T-cell (primary cell): ENCODE measurements around the gene FLNB. TPM values are rescaled to one million over a fixed set of nuclear protein-coding genes. Genes with fewer than 3 reads are reported as not detected.
"Not testable (repeated sequence)": the region's sequence is repeated elsewhere in the genome, so short reads cannot be mapped to it uniquely, and the experiment has no call there.

ENCODE experiments used
- ATAC-seq, 4 experiments: fragments of 200-7000 bp in 3 of 4; fragments of 150-1000 bp in 1 of 4; cut with Tn5 transposase; replicated peaks in 1 of 4; 1 replicate in 3 of 4; 2 replicates in 1 of 4; pipeline ENCODE4 v1.10.0; 2021; ENCODE audit warnings: moderate library complexity in 3 of 4, mild to moderate bottlenecking in 2 of 4, moderate number of reproducible peaks in 1 of 4
- CTCF ChIA-PET, 2 donors: fragments of 300-600 bp; sonication (Branson Sonifier 250); formaldehyde crosslinking; loops; one replicate each; lab custom pipeline; 2022; ENCODE audit warnings: antibody characterized with exemption in 2 of 2; lab: Charles Lee
- POLR2A ChIA-PET, 2 donors: fragments of 300-600 bp; sonication (Branson Sonifier 250); formaldehyde crosslinking; loops; one replicate each; lab custom pipeline; 2022; ENCODE audit warnings: antibody characterized with exemption in 2 of 2; lab: Charles Lee
- DNase-seq, 35 experiments: peaks; one replicate each; pipeline versions ENCODE4 v3.0.0 to v3.0.0-alpha.2; 2013 to 2023
- H3K27ac ChIP-seq: one replicate; pipeline ENCODE4 v1.5.1; 2013; ENCODE audit warnings: low read length
- H3K27me3 ChIP-seq, 2 experiments: replicated peaks in 1 of 2; 1 replicate in 1 of 2; 2 replicates in 1 of 2; pipeline versions ENCODE4 v1.6.1 to v1.7.0; 2013; ENCODE audit warnings: low read length in 1 of 2, mixed read lengths in 1 of 2; ENCODE audit not compliant: control insufficient read depth in 2 of 2, insufficient read depth in 2 of 2; ENCODE audit errors: extremely low read depth in 1 of 2
- H3K36me3 ChIP-seq, 2 donors: 1 replicate in 1 of 2; 2 replicates in 1 of 2; pipeline versions ENCODE4 v1.6.1 to v1.7.0; 2013; ENCODE audit warnings: low read length in 1 of 2; ENCODE audit not compliant: control insufficient read depth in 2 of 2, insufficient read depth in 1 of 2; ENCODE audit errors: extremely low read depth in 1 of 2
- H3K4me1 ChIP-seq, 2 experiments: 1 replicate in 1 of 2; 2 replicates in 1 of 2; pipeline versions ENCODE4 v1.6.1 to v1.7.0; 2013; ENCODE audit warnings: low read length in 2 of 2, mixed read lengths in 1 of 2; ENCODE audit not compliant: insufficient read depth in 2 of 2, control insufficient read depth in 1 of 2; ENCODE audit errors: extremely low read depth in 1 of 2
- H3K4me3 ChIP-seq, 2 donors: 1 replicate in 1 of 2; 2 replicates in 1 of 2; pipeline versions ENCODE4 v1.5.1 to v1.7.0; 2013; ENCODE audit warnings: mild to moderate bottlenecking in 2 of 2, low read length in 1 of 2, moderate library complexity in 1 of 2; ENCODE audit not compliant: control insufficient read depth in 1 of 2; ENCODE audit errors: extremely low read depth in 1 of 2
- H3K9me3 ChIP-seq: 2 replicates; pipeline ENCODE4 v1.7.0; 2013
- H3K27ac Mint-ChIP-seq, 2 donors: one replicate each; pipeline ENCODE4 v1.8.0; 2020 to 2021; ENCODE audit warnings: mild to moderate bottlenecking in 2 of 2, mixed read lengths in 2 of 2
- H3K27me3 Mint-ChIP-seq, 2 donors: one replicate each; pipeline ENCODE4 v1.8.0; 2021 to 2022; ENCODE audit warnings: mixed read lengths in 2 of 2
- H3K36me3 Mint-ChIP-seq: one replicate; pipeline ENCODE4 v1.8.0; 2021; ENCODE audit warnings: mixed read lengths
- H3K4me1 Mint-ChIP-seq, 3 donors: one replicate each; pipeline ENCODE4 v1.8.0; 2020 to 2022; ENCODE audit warnings: mixed read lengths in 3 of 3, mild to moderate bottlenecking in 1 of 3
- H3K4me3 Mint-ChIP-seq, 3 donors: one replicate each; pipeline ENCODE4 v1.8.0; 2020 to 2022; ENCODE audit warnings: mild to moderate bottlenecking in 3 of 3, mixed read lengths in 3 of 3, moderate library complexity in 3 of 3
- H3K9me3 Mint-ChIP-seq, 3 donors: one replicate each; pipeline ENCODE4 v1.8.0; 2020 to 2022; ENCODE audit warnings: mixed read lengths in 3 of 3
- WGBS: methylation state at CpG from one replicate; pipeline ENCODE4 v1.1.5; 2013; ENCODE audit warnings: missing lambda C conversion rate; ENCODE audit not compliant: insufficient coverage; 5-methylcytosine and 5-hydroxymethylcytosine counted together
- total RNA-seq, 35 experiments: library from RNA in 6 of 35; stranded (reverse) in 6 of 35; fragments of 120-200 nt in 1 of 35; gene quantifications; one replicate each; pipeline versions ENCODE4 v1.2.1 to v1.2.4 and lab custom pipeline; 2013 to 2026

The FLNB gene
- total RNA-seq, 5 donors from 2014 or later (not counting 1 experiment from before 2014, with no cell fraction given) = 37.0 to 79.7 (median 39.4) TPM

DNA sequence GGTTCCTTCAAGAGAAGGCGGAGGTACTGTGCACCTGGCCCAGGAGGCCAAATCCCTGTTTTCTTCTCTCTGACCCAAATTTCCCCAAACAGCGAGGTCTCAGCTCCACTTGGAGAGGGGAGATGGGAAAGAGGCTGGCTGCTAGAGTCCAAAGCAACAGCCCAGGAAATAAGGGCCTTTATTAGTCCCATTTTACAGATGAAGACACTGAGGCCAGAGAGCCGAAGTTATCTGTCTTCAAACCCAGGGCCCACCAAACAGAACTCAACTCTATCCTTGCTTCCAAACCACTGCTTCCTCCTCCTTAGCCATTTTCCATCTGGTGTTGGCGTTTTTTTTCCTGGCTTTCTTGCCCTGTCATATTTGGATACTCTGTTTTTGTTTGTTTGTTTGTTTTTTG, 22.0 kb upstream of the FLNB start:
- no peak overlapping the region for H3K4me3 Mint-ChIP-seq

DNA sequence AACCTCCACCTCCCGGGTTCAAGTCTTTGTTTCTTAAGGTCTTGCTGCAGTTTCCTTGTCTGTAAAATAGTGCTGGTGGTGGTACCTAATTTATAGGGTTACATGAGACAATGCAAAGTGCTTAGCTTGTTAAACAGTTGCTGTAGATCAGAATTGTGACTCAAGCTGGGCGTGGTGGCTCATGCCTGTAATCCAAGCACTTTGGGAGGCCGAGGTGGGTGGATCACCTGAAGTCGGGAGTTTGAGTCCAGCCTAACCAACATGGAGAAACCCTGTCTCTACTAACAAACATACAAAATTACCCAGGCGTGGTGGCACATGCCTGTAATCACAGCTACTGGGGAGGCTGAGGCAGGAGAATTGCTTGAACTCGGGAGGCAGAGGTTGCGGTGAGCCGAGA, 19.0 kb upstream of the FLNB start:
- CTCF ChIA-PET, DNase-seq, H3K27me3 Mint-ChIP-seq, H3K27ac Mint-ChIP-seq, H3K27ac ChIP-seq, H3K36me3 Mint-ChIP-seq, POLR2A ChIA-PET, H3K9me3 ChIP-seq, H3K4me3 Mint-ChIP-seq, H3K4me1 Mint-ChIP-seq, H3K36me3 ChIP-seq, H3K4me3 ChIP-seq, H3K4me1 ChIP-seq, ATAC-seq, H3K9me3 Mint-ChIP-seq, H3K27me3 ChIP-seq: not testable (repeated sequence)
- 95% methylated on average over 5 of the region's 8 CpGs for WGBS

More for the DNA sequence above, 22.0 kb upstream of the FLNB start:
- Mint-ChIP-seq H3K27me3 (no peaks in the 10 kb centered on the region), H3K4me1 (peaks cover 17 to 21% (median 21%) of the 10 kb centered on the region in 3 donors), H3K36me3 (no peaks in the 10 kb centered on the region), H3K27ac (no peak overlapping the region), H3K9me3 (no peaks in the 10 kb centered on the region)
- no peak for DNase-seq
- POLR2A ChIA-PET = no interaction called here
- 80% methylated on average over 1 of the region's 4 CpGs for WGBS
- no peak overlapping the region for H3K4me3 ChIP-seq
- H3K27me3 ChIP-seq = no peaks in the 10 kb centered on the region
- peaks cover 7 to 16% of the 10 kb centered on the region in 2 experiments for H3K4me1 ChIP-seq
- no peak overlapping the region for H3K27ac ChIP-seq
- no peaks in the 10 kb centered on the region for H3K36me3 ChIP-seq
- no peaks in the 10 kb centered on the region for H3K9me3 ChIP-seq
- CTCF ChIA-PET = no interaction called here
- no peak for ATAC-seq

DNA sequence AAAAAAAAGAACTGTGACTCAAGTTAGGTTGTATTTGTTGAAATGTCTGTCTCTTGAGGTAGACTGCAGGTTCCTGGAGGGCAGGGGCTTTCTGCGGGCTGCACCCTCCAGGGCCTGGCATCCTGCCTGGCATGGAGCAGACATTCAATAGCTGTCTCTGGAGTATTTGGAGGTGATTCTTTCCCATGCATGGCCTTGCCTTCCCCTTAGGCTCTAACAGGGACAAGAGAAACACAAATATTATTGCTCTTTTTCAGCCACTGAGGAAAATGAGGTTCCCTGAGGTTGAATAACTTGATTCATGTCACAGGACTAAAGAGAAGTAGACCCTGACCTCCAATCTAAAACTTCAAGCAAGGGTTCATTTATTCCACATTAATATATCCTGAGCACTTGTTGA, 18.6 kb upstream of the FLNB start:
- H3K27me3 ChIP-seq = no peaks in the 10 kb centered on the region
- H3K27me3 Mint-ChIP-seq = no peaks in the 10 kb centered on the region
- CTCF ChIA-PET = no interaction called here
- no peaks in the 10 kb centered on the region for H3K36me3 ChIP-seq
- 100% methylated on average over 1 of the region's 1 CpG for WGBS
- H3K4me3 ChIP-seq = no peak overlapping the region
- DNase-seq = no peak
- ATAC-seq = no peak
- H3K9me3 Mint-ChIP-seq = no peaks in the 10 kb centered on the region
- POLR2A ChIA-PET = no interaction called here
- no peaks in the 10 kb centered on the region for H3K36me3 Mint-ChIP-seq
- no peak overlapping the region for H3K27ac Mint-ChIP-seq
- no peaks in the 10 kb centered on the region for H3K4me1 Mint-ChIP-seq
- H3K4me3 Mint-ChIP-seq = no peak overlapping the region
- H3K27ac ChIP-seq = no peak overlapping the region
- no peaks in the 10 kb centered on the region for H3K9me3 ChIP-seq
- no peaks in the 10 kb centered on the region for H3K4me1 ChIP-seq

DNA sequence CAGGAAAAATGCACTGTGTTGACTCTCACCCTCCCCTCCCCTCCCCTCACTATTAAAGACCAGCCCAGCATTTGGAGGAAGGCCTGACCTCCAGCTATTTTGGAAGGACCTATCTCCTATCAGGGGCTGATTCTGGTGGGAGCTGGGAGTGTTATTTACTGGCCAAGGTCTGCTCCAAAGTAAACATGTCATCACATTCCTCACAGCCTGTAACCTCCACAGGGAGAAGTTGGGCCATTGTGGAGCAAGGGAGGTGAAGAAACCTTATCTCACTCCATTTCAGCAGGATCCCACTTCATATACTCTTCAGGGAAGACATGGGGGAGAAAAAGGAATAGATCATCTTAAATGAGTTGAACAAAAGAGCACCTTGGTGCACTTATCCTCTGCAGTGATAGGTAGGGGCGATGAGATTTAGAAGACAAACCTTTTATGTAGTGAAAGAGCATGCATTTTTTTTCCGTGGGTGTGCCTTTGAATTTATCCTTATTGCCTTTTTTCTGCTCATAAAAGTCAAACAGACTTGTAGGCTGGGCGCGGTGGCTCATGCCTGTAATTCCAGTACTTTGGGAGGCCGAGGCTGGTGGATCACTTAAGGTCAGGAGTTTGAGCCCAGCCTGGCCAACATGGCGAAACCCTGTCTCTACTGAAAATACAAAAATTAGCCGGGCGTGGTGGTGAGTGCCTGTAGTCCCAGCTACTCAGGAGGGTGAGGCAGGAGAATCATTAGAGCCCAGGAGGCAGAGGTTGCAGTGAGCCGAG, 15.6 kb upstream of the FLNB start:
- no peak overlapping the region for H3K4me3 Mint-ChIP-seq
- DNase-seq (no peak), ATAC-seq (no peak)
- no peak overlapping the region for H3K4me3 ChIP-seq
- H3K27ac Mint-ChIP-seq = no peak overlapping the region
- no peaks in the 10 kb centered on the region for H3K4me1 ChIP-seq
- H3K27me3 ChIP-seq = no peaks in the 10 kb centered on the region
- H3K9me3 Mint-ChIP-seq = no peaks in the 10 kb centered on the region
- no peaks in the 10 kb centered on the region for H3K4me1 Mint-ChIP-seq
- no peaks in the 10 kb centered on the region for H3K36me3 Mint-ChIP-seq
- WGBS = 85% methylated on average over 4 of the region's 9 CpGs
- no peak overlapping the region for H3K27ac ChIP-seq
- POLR2A ChIA-PET = no interaction called here
- no peaks in the 10 kb centered on the region for H3K27me3 Mint-ChIP-seq
- no peaks in the 10 kb centered on the region for H3K36me3 ChIP-seq
- CTCF ChIA-PET = no interaction called here
- H3K9me3 ChIP-seq = no peaks in the 10 kb centered on the region

DNA sequence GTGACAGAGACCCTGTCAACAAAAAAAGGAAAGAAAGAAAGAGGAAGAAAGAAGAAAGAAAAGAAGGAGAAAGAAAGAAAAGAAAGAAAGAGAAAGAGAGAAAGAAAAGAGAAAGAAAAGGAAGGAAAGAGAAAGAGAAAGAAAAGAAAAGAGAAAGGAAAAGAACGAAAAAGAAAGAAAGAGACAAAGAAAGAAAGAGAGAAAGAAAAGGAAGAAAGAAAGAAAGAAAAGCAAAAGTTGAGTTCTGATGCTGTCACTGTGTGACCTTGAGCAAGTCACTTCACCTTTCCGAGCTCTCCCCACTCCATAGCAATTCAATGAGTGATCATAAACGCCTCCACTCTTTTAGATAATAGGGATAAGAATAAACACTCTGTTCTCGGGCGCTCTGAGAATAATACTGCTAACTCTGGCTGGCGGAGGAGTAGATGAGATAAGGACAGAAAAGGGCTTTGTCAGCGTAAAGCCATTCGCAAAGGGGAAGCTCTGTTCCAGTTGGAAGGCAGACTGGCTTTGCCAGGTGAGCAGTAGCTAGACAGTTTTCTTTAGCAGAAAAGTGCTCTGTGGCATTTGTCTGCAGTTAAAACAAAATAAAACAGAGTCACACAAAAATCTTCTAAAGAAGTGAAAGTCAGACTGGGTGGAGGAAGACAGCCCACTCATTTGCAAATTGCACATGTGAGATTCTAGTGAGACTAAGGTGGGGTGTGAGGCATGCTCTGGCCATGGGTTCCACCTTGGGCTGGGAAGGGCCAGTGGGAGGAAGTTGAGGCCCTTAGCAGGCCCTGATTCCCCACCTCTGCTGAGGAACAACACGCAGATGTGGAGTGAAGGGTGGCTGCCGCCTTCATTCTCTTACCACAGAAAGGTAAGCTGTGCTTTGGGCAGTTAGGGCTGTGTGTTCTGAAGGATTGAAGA, 9.6 kb upstream of the FLNB start:
- Histone ChIP-seq H3K4me3 (peak overlapping the region; percentile 18 to 19), H3K27me3 (no peaks in the 10 kb centered on the region), H3K4me1 (peaks cover 2 to 8% of the 10 kb centered on the region in 2 experiments), H3K9me3 (no peaks in the 10 kb centered on the region), H3K36me3 (no peaks in the 10 kb centered on the region), H3K27ac (no peak overlapping the region)
- H3K36me3 Mint-ChIP-seq = no peaks in the 10 kb centered on the region
- H3K27me3 Mint-ChIP-seq = no peaks in the 10 kb centered on the region
- ChIA-PET CTCF (interaction anchor here (0.6 to 0.9 kb wide), 3 partner anchors 105 to 204 kb away, joined by 3 to 7 read pairs (median 4); no protein-coding TSS in a partner anchor), POLR2A (interaction anchor here in 1 of 2 donors (0.5 kb wide), 1 partner anchor 41 kb away, joined by 5 read pairs; no protein-coding TSS in a partner anchor)
- ATAC-seq (peak; percentile 43 to 68 (median 54)), DNase-seq (peak in 1 of 35 experiments; percentile 21)
- H3K27ac Mint-ChIP-seq = peak overlapping the region in 1 of 2 donors; percentile 88
- peaks cover 12 to 20% (median 16%) of the 10 kb centered on the region in 3 donors for H3K4me1 Mint-ChIP-seq
- peak overlapping the region; percentile 46 to 77 (median 70) for H3K4me3 Mint-ChIP-seq
- H3K9me3 Mint-ChIP-seq = no peaks in the 10 kb centered on the region
- 0% methylated on average over 3 of the region's 10 CpGs for WGBS

DNA sequence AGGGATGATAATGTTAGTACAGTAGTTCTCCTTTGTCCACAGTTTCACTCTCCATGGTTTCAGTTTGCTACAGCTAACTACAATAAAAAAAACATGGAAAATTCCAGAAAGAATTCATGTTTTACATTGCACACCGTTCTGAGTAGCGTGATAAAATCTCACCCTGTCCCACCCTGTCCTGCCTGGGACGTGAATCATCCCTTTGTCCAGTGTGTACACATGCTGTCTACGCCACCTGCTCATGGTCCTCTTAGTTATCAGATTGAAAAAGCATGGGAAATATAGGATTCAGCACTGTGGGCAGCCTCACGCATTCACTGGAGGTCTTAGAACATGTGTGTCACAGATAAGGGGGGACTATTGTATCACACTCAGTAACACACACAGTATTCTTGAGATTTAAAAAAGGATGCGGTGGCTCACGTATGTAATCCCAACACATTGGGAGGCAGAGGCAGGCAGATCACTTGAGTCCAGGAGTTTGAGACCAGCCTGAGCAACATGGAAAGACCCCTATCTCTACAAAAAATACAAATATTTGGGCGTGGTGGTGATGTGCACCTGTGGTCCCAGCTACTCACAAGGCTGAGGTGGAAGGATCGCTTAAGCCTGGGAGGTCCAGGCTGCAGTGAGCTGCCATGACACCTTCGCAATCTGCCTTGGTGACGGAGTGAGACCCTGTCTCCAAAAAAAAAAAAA, 8.7 kb upstream of the FLNB start:
- no peak for ATAC-seq
- H3K4me1 ChIP-seq = peaks cover 2 to 8% of the 10 kb centered on the region in 2 experiments
- no peak overlapping the region for H3K27ac ChIP-seq
- no peaks in the 10 kb centered on the region for H3K36me3 ChIP-seq
- CTCF ChIA-PET = interaction anchor here in 1 of 2 donors (0.9 kb wide), 1 partner anchor 178 kb away, joined by 4 read pairs; no protein-coding TSS in a partner anchor
- Mint-ChIP-seq H3K27me3 (no peaks in the 10 kb centered on the region), H3K36me3 (no peaks in the 10 kb centered on the region), H3K9me3 (no peaks in the 10 kb centered on the region), H3K4me3 (peak overlapping the region in 1 of 3 donors; percentile 77), H3K27ac (no peak overlapping the region), H3K4me1 (peaks cover 12 to 20% (median 16%) of the 10 kb centered on the region in 3 donors)
- H3K9me3 ChIP-seq = no peaks in the 10 kb centered on the region
- DNase-seq = no peak
- no peak overlapping the region for H3K4me3 ChIP-seq
- POLR2A ChIA-PET = no interaction called here
- WGBS = no CpG with 5 or more reads among the region's 11 CpGs
- no peaks in the 10 kb centered on the region for H3K27me3 ChIP-seq
